HCT116 (cell line): ENCODE data around the gene ANKMY2. TPM values are rescaled to one million over a fixed set of nuclear protein-coding genes. Genes with fewer than 3 reads are reported as not detected.

Source experiments
- ATAC-seq: fragments of 200-7000 bp; cut with Tn5 transposase; 2 replicates; pipeline ENCODE4 v1.9.1; 2020; ENCODE audit warnings: mild to moderate bottlenecking, moderate library complexity
- BruUV-seq: library from RNA; stranded (reverse); fragments of 400-500 nt; replicated peaks from 2 replicates; lab custom pipeline; 2021; lab: Mats Ljungman, UMichigan
- CTCF ChIA-PET: fragments of 300-600 bp; sonication (Branson Sonifier 250); formaldehyde crosslinking; loops from one replicate; lab custom pipeline; 2021; ENCODE audit warnings: antibody characterized with exemption; lab: Charles Lee
- POLR2A ChIA-PET: fragments of 300-600, 350-600 bp; sonication (Branson Sonifier 250); formaldehyde crosslinking; loops from one replicate; lab custom pipeline; 2021; ENCODE audit warnings: antibody characterized with exemption; lab: Charles Lee
- RAD21 ChIA-PET, 2 experiments: fragments of 300-600 bp; sonication (Branson Sonifier 250); formaldehyde crosslinking; loops; one replicate each; lab custom pipeline; 2023; ENCODE audit warnings: low total read pairs in 2 of 2; ENCODE audit not compliant: uncharacterized antibody in 2 of 2, unreplicated experiment in 2 of 2, low non-redundant PET in 1 of 2; lab: Charles Lee
- DNase-seq: peaks from one replicate; pipeline ENCODE4 v3.0.0-alpha.2; 2010; ENCODE audit warnings: low read depth, low spot score
- H2AFZ ChIP-seq: fragments of 200-600 bp; shearing (Covaris generic), sonication (generic); 2 replicates; pipeline ENCODE4 v1.6.1; 2017; ENCODE audit warnings: low read depth, mixed run types, mixed read lengths, antibody characterized with exemption, low read length; ENCODE audit not compliant: poor library complexity, severe bottlenecking
- H3K27ac ChIP-seq: 2 replicates; pipeline ENCODE4 v1.5.1; 2012; ENCODE audit warnings: low read depth, low read length
- H3K27me3 ChIP-seq: fragments of 200-600 bp; sonication (generic); 2 replicates; pipeline ENCODE4 v1.6.1; 2016; ENCODE audit warnings: mixed run types, low read length, mixed read lengths; ENCODE audit not compliant: insufficient read depth
- H3K36me3 ChIP-seq, 2 experiments: fragments of 200-500 bp in 1 of 2; fragments of 200-600 bp in 1 of 2; sonication (Bioruptor generic) in 1 of 2; sonication (generic) in 1 of 2; 2 replicates each; pipeline versions ENCODE4 v1.5.1 to v1.6.1; 2014 to 2016; ENCODE audit warnings: low read length in 2 of 2, inconsistent platforms in 1 of 2, mixed read lengths in 1 of 2, mixed run types in 1 of 2; ENCODE audit not compliant: insufficient read depth in 2 of 2, control insufficient read depth in 1 of 2
- H3K4me1 ChIP-seq, 2 experiments: fragments of 200-600 bp in 1 of 2; sonication (generic) in 1 of 2; 2 replicates each; pipeline versions ENCODE4 v1.5.1 to v1.6.1; 2012 to 2017; ENCODE audit warnings: low read length in 2 of 2, inconsistent platforms in 1 of 2, mild to moderate bottlenecking in 1 of 2, mixed read lengths in 1 of 2, mixed run types in 1 of 2, moderate library complexity in 1 of 2; ENCODE audit not compliant: insufficient read depth in 2 of 2, control insufficient read depth in 1 of 2
- H3K4me2 ChIP-seq: fragments of 200-600 bp; sonication (generic); 2 replicates; pipeline ENCODE4 v1.6.1; 2017; ENCODE audit warnings: mixed run types, low read length, mixed read lengths
- H3K4me3 ChIP-seq, 2 experiments: fragments of 200-600 bp in 1 of 2; sonication (generic) in 1 of 2; replicated peaks in 1 of 2; 2 replicates each; pipeline ENCODE4 v1.5.1; 2011 to 2016; ENCODE audit warnings: low read length in 2 of 2, control low read depth in 1 of 2, low read depth in 1 of 2, mild to moderate bottlenecking in 1 of 2, mixed read lengths in 1 of 2, mixed run types in 1 of 2
- H3K79me2 ChIP-seq: fragments of 200-600 bp; sonication (generic); 2 replicates; pipeline ENCODE4 v1.6.1; 2017; ENCODE audit warnings: mild to moderate bottlenecking, mixed run types, low read length, moderate library complexity, mixed read lengths; ENCODE audit not compliant: insufficient read depth
- H3K9ac ChIP-seq: fragments of 200-600 bp; sonication (generic); 2 replicates; pipeline ENCODE4 v1.6.1; 2016; ENCODE audit warnings: low read length, mixed read lengths
- H3K9me2 ChIP-seq: fragments of 200-600 bp; sonication (generic), shearing (Covaris generic); 2 replicates; pipeline ENCODE4 v1.6.1; 2017; ENCODE audit warnings: mixed run types, mild to moderate bottlenecking, moderate library complexity; ENCODE audit not compliant: insufficient read depth
- H3K9me3 ChIP-seq, 2 experiments: fragments of 200-500 bp in 1 of 2; fragments of 200-600 bp in 1 of 2; sonication (Bioruptor generic) in 1 of 2; sonication (generic) in 1 of 2; 2 replicates each; pipeline ENCODE4 v1.6.1; 2014 to 2017; ENCODE audit warnings: low read length in 2 of 2, mixed read lengths in 2 of 2, inconsistent platforms in 1 of 2, low read depth in 1 of 2, mild to moderate bottlenecking in 1 of 2, mixed run types in 1 of 2, moderate library complexity in 1 of 2; ENCODE audit not compliant: control insufficient read depth in 1 of 2, insufficient read depth in 1 of 2
- H4K20me1 ChIP-seq: fragments of 200-600 bp; sonication (generic), shearing (Covaris generic); 2 replicates; pipeline ENCODE4 v1.6.1; 2017; ENCODE audit warnings: mixed run types, mild to moderate bottlenecking, moderate library complexity; ENCODE audit not compliant: insufficient read depth
- ATF3 ChIP-seq: IDR thresholded peaks from 2 replicates; pipeline ENCODE4 v1.6.1; 2012
- CTCF ChIP-seq, 3 experiments: fragments of 200-600 bp in 1 of 3; sonication (generic) in 1 of 3; IDR thresholded peaks in 2 of 3; conservative IDR thresholded peaks in 1 of 3; 2 replicates each; pipeline ENCODE4 v1.5.1; 2012 to 2017; ENCODE audit warnings: low read depth in 2 of 3, low read length in 2 of 3, antibody characterized with exemption in 1 of 3, borderline replicate concordance in 1 of 3, control low read depth in 1 of 3, mild to moderate bottlenecking in 1 of 3, mixed read lengths in 1 of 3, mixed run types in 1 of 3, moderate library complexity in 1 of 3; ENCODE audit not compliant: insufficient read depth in 1 of 3
- EGR1 ChIP-seq: IDR thresholded peaks from 2 replicates; pipeline ENCODE4 v1.6.1; 2012; ENCODE audit warnings: low read depth
- ELF1 ChIP-seq: IDR thresholded peaks from 2 replicates; pipeline ENCODE4 v1.6.1; 2012; ENCODE audit warnings: low read depth, borderline replicate concordance
- EZH2 ChIP-seq: fragments of 200-600 bp; sonication (generic); IDR thresholded peaks from 2 replicates; pipeline ENCODE4 v1.6.1; 2017; ENCODE audit warnings: antibody characterized with exemption, mixed run types
- EZH2phosphoT487 ChIP-seq: fragments of 200-600 bp; IDR thresholded peaks from 2 replicates; pipeline ENCODE4 v1.6.1; 2018; ENCODE audit warnings: antibody characterized with exemption, borderline replicate concordance
- FOSL1 ChIP-seq: IDR thresholded peaks from 2 replicates; pipeline ENCODE4 v1.6.1; 2012; ENCODE audit warnings: low read depth
- POLR2A ChIP-seq: IDR thresholded peaks from 2 replicates; pipeline ENCODE4 v1.7.0; 2011; ENCODE audit warnings: borderline replicate concordance; ENCODE audit not compliant: insufficient read depth, insufficient read length; ENCODE audit errors: extremely low read depth
- POLR2AphosphoS5 ChIP-seq: IDR thresholded peaks from 2 replicates; pipeline ENCODE4 v1.6.1; 2011; ENCODE audit warnings: mild to moderate bottlenecking, low read depth, low read length, moderate library complexity
- SP1 ChIP-seq: IDR thresholded peaks from 2 replicates; pipeline ENCODE4 v1.6.1; 2012; ENCODE audit warnings: low read depth
- ZNF274 ChIP-seq: fragments of 200-500 bp; sonication (Bioruptor generic); IDR thresholded peaks from 2 replicates; pipeline ENCODE4 v1.6.1; 2014; ENCODE audit warnings: mild to moderate bottlenecking, low read depth, low read length, inconsistent platforms
- intact Hi-C: fragments of 100-400 bp; cut with micrococcal nuclease; formaldehyde crosslinking; loops from 2 replicates; pipeline ENCODE4 v1.10.0; 2022
- total RNA-seq: library from RNA; stranded (reverse); gene quantifications from one replicate; pipeline ENCODE4 v1.2.1, GENCODE V29; 2021; ENCODE audit not compliant: unreplicated experiment

Gene ANKMY2
- total RNA-seq, 1 experiment from 2014 or later = 24.9 TPM

GRCh38 chr7:16592395-16592794 is 53.2 kb downstream of the ANKMY2 start:
- no peaks in the 10 kb centered on the region for H3K4me1 ChIP-seq
- H3K27me3 ChIP-seq = no peaks in the 10 kb centered on the region
- ChIA-PET CTCF (no interaction called here), POLR2A (no interaction called here), RAD21 (no interaction called here)
- no peak overlapping the region for H3K4me3 ChIP-seq
- H3K9me3 ChIP-seq = no peaks in the 10 kb centered on the region
- no peak overlapping the region for H3K4me2 ChIP-seq
- DNase-seq (no peak), ATAC-seq (no peak)
- H3K79me2 ChIP-seq = no peaks in the 10 kb centered on the region
- H3K27ac ChIP-seq = no peak overlapping the region
- H2AFZ ChIP-seq = no peak overlapping the region
- no peaks in the 10 kb centered on the region for H4K20me1 ChIP-seq
- no TSS peak for BruUV-seq
- TF ChIP-seq EGR1 = no peak
- no peak for TF ChIP-seq FOSL1
- TF ChIP-seq ZNF274 = no peak
- no peak for TF ChIP-seq ELF1
- TF ChIP-seq SP1 = no peak
- no peak for TF ChIP-seq CTCF (IDR thresholded peaks at IDR 0.05 in 2 of 3, conservative IDR thresholded peaks at IDR 0.05 in 1 of 3; ENCODE audit: borderline replicate concordance in 1 of 3, insufficient read depth in 1 of 3, low read depth in 2 of 3, low read length in 2 of 3)
- TF ChIP-seq EZH2 = no peak
- no peak for TF ChIP-seq ATF3
- TF ChIP-seq POLR2A = no peak
- H3K9me2 ChIP-seq = no peaks in the 10 kb centered on the region
- intact Hi-C loops = no loop called here
- H3K9ac ChIP-seq = no peak overlapping the region
- no peaks in the 10 kb centered on the region; a peak in 1 of 4 replicates for H3K36me3 ChIP-seq

GRCh38 chr7:16590424-16590823 is 55.1 kb downstream of the ANKMY2 start:
- RAD21 ChIA-PET = no interaction called here
- CTCF ChIA-PET = no interaction called here

More at GRCh38 chr7:16590424-16590823, 55.1 kb downstream of the ANKMY2 start:
- Histone ChIP-seq H4K20me1 (no peaks in the 10 kb centered on the region), H3K4me1 (no peaks in the 10 kb centered on the region), H3K9me2 (no peaks in the 10 kb centered on the region), H3K4me3 (no peak overlapping the region), H3K9ac (no peak overlapping the region), H3K4me2 (no peak overlapping the region), H3K27ac (no peak overlapping the region), H3K27me3 (no peaks in the 10 kb centered on the region), H2AFZ (no peak overlapping the region)
- no peak for DNase-seq
- BruUV-seq = no TSS peak
- TF ChIP-seq CTCF (IDR thresholded peaks at IDR 0.05 in 2 of 3, conservative IDR thresholded peaks at IDR 0.05 in 1 of 3; ENCODE audit: borderline replicate concordance in 1 of 3, insufficient read depth in 1 of 3, low read depth in 2 of 3, low read length in 2 of 3) = no peak
- no peak for TF ChIP-seq EZH2phosphoT487
- TF ChIP-seq POLR2AphosphoS5 = no peak
- TF ChIP-seq, all 23 proteins: peak for 0
- Histone ChIP-seq H3K36me3 (no peaks in the 10 kb centered on the region; a peak in 1 of 4 replicates), H3K9me3 (no peaks in the 10 kb centered on the region), H3K79me2 (no peaks in the 10 kb centered on the region)
- POLR2A ChIA-PET = no interaction called here
- ATAC-seq = no peak
- intact Hi-C loops = no loop called here
